ENCODE measurements around the gene HNRNPA3. TPM values are rescaled to one million over a fixed set of nuclear protein-coding genes. Genes with fewer than 3 reads are reported as not detected.
"Not testable (repeated sequence)": the region's sequence is repeated elsewhere in the genome, so short reads cannot be mapped to it uniquely, and the experiment has no call there.

HNRNPA3 gene
- polyA plus RNA-seq, 4 donors = 528 to 695 (median 639) TPM

GRCh38 chr2:177187631-177188312, 24.8 kb upstream of the HNRNPA3 start:
- DNase-seq (ENCODE audit: low read depth in 4 of 4, low spot score in 2 of 4) = no peak

GRCh38 chr2:177188482-177189469, 23.8 kb upstream of the HNRNPA3 start:
- no peak for DNase-seq (ENCODE audit: low read depth in 4 of 4, low spot score in 2 of 4)

- DNase-seq (ENCODE audit: low read depth in 4 of 4, low spot score in 2 of 4) = no peak
These were observed 21.7 kb upstream of the HNRNPA3 start for GRCh38 chr2:177190941-177191340.

- no peak for DNase-seq (ENCODE audit: low read depth in 4 of 4, low spot score in 2 of 4)
These were observed 19.8 kb upstream of the HNRNPA3 start for GRCh38 chr2:177192788-177193187.

GRCh38 chr2:177193240-177193639, 19.4 kb upstream of the HNRNPA3 start:
- DNase-seq (ENCODE audit: low read depth in 4 of 4, low spot score in 2 of 4) = no peak

GRCh38 chr2:177195194-177195593, 17.4 kb upstream of the HNRNPA3 start:
- DNase-seq (ENCODE audit: low read depth in 4 of 4, low spot score in 2 of 4) = no peak

GRCh38 chr2:177200419-177200818, 12.2 kb upstream of the HNRNPA3 start:
- not testable (repeated sequence) for DNase-seq (ENCODE audit: low read depth in 4 of 4, low spot score in 2 of 4)

- no peak for DNase-seq (ENCODE audit: low read depth in 4 of 4, low spot score in 2 of 4)
These were observed 10.7 kb upstream of the HNRNPA3 start for GRCh38 chr2:177201919-177202346.

GRCh38 chr2:177204417-177204816, 8.2 kb upstream of the HNRNPA3 start:
- DNase-seq (ENCODE audit: low read depth in 4 of 4, low spot score in 2 of 4) = no peak

GRCh38 chr2:177207101-177207500, 5.5 kb upstream of the HNRNPA3 start:
- no peak for DNase-seq (ENCODE audit: low read depth in 4 of 4, low spot score in 2 of 4)

GRCh38 chr2:177211169-177211568, 1.4 kb upstream of the HNRNPA3 start:
- DNase-seq (ENCODE audit: low read depth in 4 of 4, low spot score in 2 of 4) = no peak

- DNase-seq (ENCODE audit: low read depth in 4 of 4, low spot score in 2 of 4) = peak in 1 of 4 donors; percentile 39
These were observed 953 bp upstream of the HNRNPA3 start for GRCh38 chr2:177211576-177212105.

- DNase-seq (ENCODE audit: low read depth in 4 of 4, low spot score in 2 of 4) = peak; percentile 66 to 82 (median 75)
These were observed 580 bp downstream of the HNRNPA3 start for GRCh38 chr2:177212891-177213856.

- no peak for DNase-seq (ENCODE audit: low read depth in 4 of 4, low spot score in 2 of 4)
These were observed 4.8 kb downstream of the HNRNPA3 start for GRCh38 chr2:177217247-177217843.

GRCh38 chr2:177219787-177220186, 7.2 kb downstream of the HNRNPA3 start:
- not testable (repeated sequence) for DNase-seq (ENCODE audit: low read depth in 4 of 4, low spot score in 2 of 4)

GRCh38 chr2:177221534-177221933, 8.9 kb downstream of the HNRNPA3 start:
- DNase-seq (ENCODE audit: low read depth in 4 of 4, low spot score in 2 of 4) = no peak

GRCh38 chr2:177221970-177222369, 9.4 kb downstream of the HNRNPA3 start:
- DNase-seq (ENCODE audit: low read depth in 4 of 4, low spot score in 2 of 4) = no peak

GRCh38 chr2:177223436-177223835, 10.8 kb downstream of the HNRNPA3 start:
- DNase-seq (ENCODE audit: low read depth in 4 of 4, low spot score in 2 of 4) = not testable (repeated sequence)

- no peak for DNase-seq (ENCODE audit: low read depth in 4 of 4, low spot score in 2 of 4)
These were observed 13.4 kb downstream of the HNRNPA3 start for GRCh38 chr2:177225965-177226360.
